ENCODE results near the gene SHROOM4. TPM values are rescaled to one million over a fixed set of nuclear protein-coding genes. Genes with fewer than 3 reads are reported as not detected.

Gene SHROOM4, protein sequence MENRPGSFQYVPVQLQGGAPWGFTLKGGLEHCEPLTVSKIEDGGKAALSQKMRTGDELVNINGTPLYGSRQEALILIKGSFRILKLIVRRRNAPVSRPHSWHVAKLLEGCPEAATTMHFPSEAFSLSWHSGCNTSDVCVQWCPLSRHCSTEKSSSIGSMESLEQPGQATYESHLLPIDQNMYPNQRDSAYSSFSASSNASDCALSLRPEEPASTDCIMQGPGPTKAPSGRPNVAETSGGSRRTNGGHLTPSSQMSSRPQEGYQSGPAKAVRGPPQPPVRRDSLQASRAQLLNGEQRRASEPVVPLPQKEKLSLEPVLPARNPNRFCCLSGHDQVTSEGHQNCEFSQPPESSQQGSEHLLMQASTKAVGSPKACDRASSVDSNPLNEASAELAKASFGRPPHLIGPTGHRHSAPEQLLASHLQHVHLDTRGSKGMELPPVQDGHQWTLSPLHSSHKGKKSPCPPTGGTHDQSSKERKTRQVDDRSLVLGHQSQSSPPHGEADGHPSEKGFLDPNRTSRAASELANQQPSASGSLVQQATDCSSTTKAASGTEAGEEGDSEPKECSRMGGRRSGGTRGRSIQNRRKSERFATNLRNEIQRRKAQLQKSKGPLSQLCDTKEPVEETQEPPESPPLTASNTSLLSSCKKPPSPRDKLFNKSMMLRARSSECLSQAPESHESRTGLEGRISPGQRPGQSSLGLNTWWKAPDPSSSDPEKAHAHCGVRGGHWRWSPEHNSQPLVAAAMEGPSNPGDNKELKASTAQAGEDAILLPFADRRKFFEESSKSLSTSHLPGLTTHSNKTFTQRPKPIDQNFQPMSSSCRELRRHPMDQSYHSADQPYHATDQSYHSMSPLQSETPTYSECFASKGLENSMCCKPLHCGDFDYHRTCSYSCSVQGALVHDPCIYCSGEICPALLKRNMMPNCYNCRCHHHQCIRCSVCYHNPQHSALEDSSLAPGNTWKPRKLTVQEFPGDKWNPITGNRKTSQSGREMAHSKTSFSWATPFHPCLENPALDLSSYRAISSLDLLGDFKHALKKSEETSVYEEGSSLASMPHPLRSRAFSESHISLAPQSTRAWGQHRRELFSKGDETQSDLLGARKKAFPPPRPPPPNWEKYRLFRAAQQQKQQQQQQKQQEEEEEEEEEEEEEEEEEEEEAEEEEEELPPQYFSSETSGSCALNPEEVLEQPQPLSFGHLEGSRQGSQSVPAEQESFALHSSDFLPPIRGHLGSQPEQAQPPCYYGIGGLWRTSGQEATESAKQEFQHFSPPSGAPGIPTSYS (N-terminal part only)
- not detected for total RNA-seq

DNA sequence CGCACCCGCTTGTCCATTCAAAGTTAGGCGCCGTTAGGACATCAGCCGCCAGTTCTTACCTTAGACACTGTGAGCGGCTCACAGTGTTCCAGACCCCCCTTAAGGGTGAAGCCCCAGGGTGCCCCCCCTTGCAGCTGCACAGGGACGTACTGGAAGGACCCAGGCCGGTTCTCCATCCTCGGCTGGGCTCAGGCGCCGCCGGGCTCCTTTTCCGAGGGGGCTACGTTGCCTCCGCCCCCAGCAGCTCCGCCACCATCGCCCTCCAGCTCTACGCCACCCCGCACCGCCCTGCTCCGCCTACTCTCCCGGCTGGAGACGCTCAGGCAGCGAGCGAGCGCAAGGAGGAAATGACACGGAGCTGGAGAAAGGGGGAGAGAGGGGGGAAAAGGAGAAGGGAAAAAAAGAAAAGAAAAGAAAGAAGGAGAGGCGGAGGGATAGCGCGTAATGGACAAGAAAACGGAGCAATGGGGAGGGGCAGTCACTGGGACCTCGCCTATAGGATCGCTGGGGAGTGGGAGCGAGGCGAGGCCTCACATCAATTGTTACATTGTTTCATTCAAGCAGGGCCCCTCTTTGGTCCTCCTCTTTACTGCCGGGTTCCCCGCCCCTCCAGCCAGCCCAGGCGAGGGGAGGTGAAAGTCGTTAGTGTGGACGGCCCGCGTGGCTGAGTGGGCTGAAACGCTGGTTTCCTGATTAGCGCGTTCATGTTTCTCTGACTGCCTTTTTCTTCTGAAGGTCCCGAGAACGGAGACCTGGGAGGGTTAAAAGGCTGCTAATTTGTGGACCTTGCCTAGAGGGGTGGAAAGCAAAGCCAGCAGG, at the start of gene SHROOM4:
Gene SHROOM4 (minus strand): TSS at position 352 of the 819 bp plus-strand sequence. CDS start 176 bp downstream, at position 176.
- Mint-ChIP-seq H3K27me3 (peaks cover 36% of the 10 kb centered on the region), H3K36me3 (ENCODE audit: low read depth) (no peaks in the 10 kb centered on the region), H3K27ac (no peak within 1 kb of the TSS), H3K9me3 (no peaks in the 10 kb centered on the region), H3K4me1 (no peaks in the 10 kb centered on the region), H3K4me3 (no peak within 1 kb of the TSS)
- ChIA-PET CTCF (interaction anchor here (0.6 kb wide), 1 partner anchor 179 kb away, joined by 3 read pairs; no protein-coding TSS in a partner anchor), POLR2A (no interaction called here)
- no peak for DNase-seq

DNA sequence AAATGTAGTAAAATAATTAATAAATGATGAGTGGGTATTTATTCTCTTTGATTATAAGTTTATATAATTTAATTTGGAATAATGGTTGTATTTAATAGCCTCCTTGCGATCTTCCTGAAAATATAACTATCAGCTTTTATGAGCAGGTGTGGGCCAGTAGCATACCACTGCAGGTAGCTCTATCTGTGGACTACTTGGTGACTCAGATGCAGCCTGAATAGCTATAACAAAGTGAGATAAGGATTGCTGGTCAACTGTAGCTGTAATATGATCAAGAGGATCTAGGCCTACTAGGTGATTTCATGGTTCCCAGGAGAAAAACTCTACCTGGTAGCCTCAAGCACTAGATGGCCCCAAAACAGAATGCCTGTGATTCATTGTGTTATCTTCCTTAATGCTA, 49.5 kb upstream of the SHROOM4 start:
- no peaks in the 10 kb centered on the region for H3K4me1 Mint-ChIP-seq

DNA sequence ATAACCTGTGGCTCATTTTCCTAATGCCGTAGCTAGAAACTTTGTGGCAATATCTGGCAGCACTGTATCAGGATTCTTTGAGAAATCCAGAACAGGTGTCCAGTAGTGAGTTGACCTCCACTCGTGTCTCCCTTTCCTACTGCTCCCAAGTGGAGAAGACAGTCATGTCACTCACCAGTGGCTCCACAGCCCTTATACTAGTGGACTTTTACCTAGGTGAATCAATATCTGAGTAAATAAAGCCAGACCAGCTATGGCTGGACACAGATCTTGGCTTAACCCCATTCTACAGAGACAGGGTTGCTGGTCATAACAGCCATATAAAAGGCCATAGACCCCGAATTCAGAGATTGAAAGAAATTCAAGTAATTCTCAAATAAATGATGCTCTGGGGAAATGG, 46.5 kb upstream of the SHROOM4 start:
- no peaks in the 10 kb centered on the region for H3K36me3 Mint-ChIP-seq (ENCODE audit: low read depth)
- no peak for DNase-seq
- no peak overlapping the region for H3K27ac Mint-ChIP-seq
- no peaks in the 10 kb centered on the region for H3K4me1 Mint-ChIP-seq
- ChIA-PET POLR2A (no interaction called here), CTCF (no interaction called here)
- H3K9me3 Mint-ChIP-seq: no peaks in the 10 kb centered on the region
- H3K27me3 Mint-ChIP-seq: peaks cover 3% of the 10 kb centered on the region
- H3K4me3 Mint-ChIP-seq: no peak overlapping the region

More for the DNA sequence above, 49.5 kb upstream of the SHROOM4 start:
- ChIA-PET POLR2A (no interaction called here), CTCF (no interaction called here)
- H3K27ac Mint-ChIP-seq: no peak overlapping the region
- DNase-seq: no peak
- no peaks in the 10 kb centered on the region for H3K36me3 Mint-ChIP-seq (ENCODE audit: low read depth)
- H3K27me3 Mint-ChIP-seq: no peaks in the 10 kb centered on the region
- no peaks in the 10 kb centered on the region for H3K9me3 Mint-ChIP-seq
- H3K4me3 Mint-ChIP-seq: no peak overlapping the region

DNA sequence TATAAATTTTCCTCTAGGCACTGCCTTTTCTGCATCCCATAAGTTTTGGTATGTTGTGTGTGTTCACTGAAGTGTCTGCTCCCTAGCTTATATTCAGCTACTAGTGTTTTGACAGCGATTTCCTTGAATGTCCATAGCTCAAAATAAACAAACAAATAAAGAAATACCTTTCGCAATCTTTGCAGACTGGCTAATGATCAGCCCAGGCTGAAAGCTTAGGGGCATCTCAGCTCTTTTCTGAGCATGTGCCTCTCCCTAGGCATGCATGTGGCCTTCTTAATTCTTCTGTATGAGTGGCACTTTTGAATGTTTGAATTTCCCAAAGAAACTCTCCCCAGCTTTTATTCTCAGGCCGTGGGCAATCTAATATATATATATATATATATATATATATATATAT, 44.6 kb upstream of the SHROOM4 start:
- H3K4me3 Mint-ChIP-seq: no peak overlapping the region
- no peaks in the 10 kb centered on the region for H3K4me1 Mint-ChIP-seq
- H3K9me3 Mint-ChIP-seq: no peaks in the 10 kb centered on the region
- ChIA-PET POLR2A (no interaction called here), CTCF (no interaction called here)
- no peaks in the 10 kb centered on the region for H3K36me3 Mint-ChIP-seq (ENCODE audit: low read depth)
- H3K27me3 Mint-ChIP-seq: peaks cover 3% of the 10 kb centered on the region
- H3K27ac Mint-ChIP-seq: no peak overlapping the region
- DNase-seq: no peak

DNA sequence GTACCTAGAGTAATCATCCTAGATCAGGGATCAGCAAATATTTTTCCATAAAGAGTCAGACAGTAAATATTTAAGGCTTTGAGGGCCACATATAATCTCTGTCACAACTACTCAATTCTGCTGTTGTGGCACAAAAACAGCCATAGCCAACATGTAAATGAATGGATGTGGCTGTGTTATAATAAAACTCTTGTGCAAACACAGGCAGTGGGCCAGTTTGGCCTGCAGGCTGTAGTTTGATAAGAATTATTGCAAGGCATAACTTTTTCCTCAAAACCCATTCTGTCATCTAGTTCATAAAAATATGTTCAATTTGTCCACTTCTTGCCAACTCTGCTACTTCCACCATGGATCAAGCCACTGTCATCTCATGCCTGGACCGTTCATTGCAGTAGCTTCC, 39.4 kb upstream of the SHROOM4 start:
- Mint-ChIP-seq H3K36me3 (ENCODE audit: low read depth) (no peaks in the 10 kb centered on the region), H3K4me3 (no peak overlapping the region), H3K4me1 (no peaks in the 10 kb centered on the region), H3K27ac (no peak overlapping the region), H3K9me3 (peaks cover 2% of the 10 kb centered on the region), H3K27me3 (peaks cover 3% of the 10 kb centered on the region)
- ChIA-PET CTCF (no interaction called here), POLR2A (no interaction called here)
- DNase-seq: no peak

DNA sequence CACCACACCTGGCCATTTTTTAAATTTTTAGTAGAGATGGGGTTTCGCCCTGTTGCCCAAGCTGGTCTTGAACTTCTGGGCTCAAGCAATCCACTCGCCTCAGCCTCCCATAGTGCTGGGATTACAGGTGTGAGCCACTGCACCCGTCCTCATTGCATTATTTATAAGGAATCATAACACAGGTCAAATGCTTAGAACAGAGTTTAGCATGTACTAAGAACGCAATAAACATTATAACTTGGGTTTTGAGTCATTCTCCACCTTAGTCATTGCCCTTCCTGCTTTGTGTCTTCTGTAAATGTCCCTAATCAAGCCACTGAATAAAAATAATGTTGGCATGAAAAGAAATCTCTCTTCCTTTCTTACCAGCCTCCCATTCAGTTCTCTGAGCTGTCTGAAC, 38.5 kb upstream of the SHROOM4 start:
- Mint-ChIP-seq H3K4me3 (no peak overlapping the region), H3K4me1 (no peaks in the 10 kb centered on the region), H3K27me3 (no peaks in the 10 kb centered on the region), H3K27ac (no peak overlapping the region), H3K9me3 (peaks cover 2% of the 10 kb centered on the region), H3K36me3 (ENCODE audit: low read depth) (no peaks in the 10 kb centered on the region)
- ChIA-PET CTCF (no interaction called here), POLR2A (no interaction called here)
- DNase-seq: no peak

DNA sequence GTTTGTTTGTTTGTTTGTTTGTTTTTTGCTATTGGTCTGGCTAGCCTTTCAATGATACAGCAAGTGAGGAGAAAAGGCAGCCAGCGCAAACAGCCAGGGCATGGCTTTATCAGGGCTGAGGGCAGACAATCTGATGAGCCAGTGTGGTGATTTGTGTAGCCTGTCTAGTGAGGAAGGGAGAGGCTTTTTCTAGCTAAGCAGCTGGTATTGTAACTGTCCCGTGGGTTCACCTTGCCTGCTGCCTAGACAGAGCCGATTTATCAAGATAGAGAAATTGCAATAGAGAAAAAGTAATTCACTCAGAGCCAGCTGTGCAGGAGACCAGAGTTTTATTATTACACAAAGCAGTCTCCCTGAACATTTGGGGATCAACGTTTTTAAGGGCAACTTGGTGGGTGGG, 28.2 kb upstream of the SHROOM4 start:
- Mint-ChIP-seq H3K9me3 (no peaks in the 10 kb centered on the region), H3K4me3 (no peak overlapping the region), H3K4me1 (no peaks in the 10 kb centered on the region), H3K27ac (no peak overlapping the region), H3K36me3 (ENCODE audit: low read depth) (no peaks in the 10 kb centered on the region), H3K27me3 (peaks cover 3% of the 10 kb centered on the region)
- POLR2A ChIA-PET: no interaction called here
- no peak for DNase-seq
- CTCF ChIA-PET: no interaction called here

DNA sequence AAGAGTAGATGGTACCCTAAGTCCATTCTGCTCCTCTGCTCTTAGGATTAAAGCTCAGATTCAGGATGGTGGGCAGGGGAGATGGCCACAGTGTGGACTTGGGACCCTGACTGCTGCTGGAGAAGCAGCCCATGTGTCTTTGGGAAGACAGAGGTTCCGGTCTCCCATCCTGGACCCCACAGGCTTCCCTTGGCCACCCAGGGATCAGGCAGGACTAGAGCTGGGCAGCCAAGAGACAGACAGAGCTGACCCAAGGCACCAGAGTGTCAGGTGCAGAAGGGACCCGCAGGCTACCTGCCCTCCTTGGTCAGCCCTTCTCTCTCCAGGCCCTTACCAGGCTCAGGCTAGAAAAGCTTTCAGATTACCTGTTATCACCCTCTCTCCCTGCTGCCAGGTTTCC, 25.7 kb upstream of the SHROOM4 start:
- Mint-ChIP-seq H3K27ac (no peak overlapping the region), H3K4me1 (no peaks in the 10 kb centered on the region), H3K4me3 (no peak overlapping the region), H3K36me3 (ENCODE audit: low read depth) (no peaks in the 10 kb centered on the region), H3K27me3 (peaks cover 3% of the 10 kb centered on the region), H3K9me3 (no peaks in the 10 kb centered on the region)
- POLR2A ChIA-PET: no interaction called here
- CTCF ChIA-PET: no interaction called here
- no peak for DNase-seq

DNA sequence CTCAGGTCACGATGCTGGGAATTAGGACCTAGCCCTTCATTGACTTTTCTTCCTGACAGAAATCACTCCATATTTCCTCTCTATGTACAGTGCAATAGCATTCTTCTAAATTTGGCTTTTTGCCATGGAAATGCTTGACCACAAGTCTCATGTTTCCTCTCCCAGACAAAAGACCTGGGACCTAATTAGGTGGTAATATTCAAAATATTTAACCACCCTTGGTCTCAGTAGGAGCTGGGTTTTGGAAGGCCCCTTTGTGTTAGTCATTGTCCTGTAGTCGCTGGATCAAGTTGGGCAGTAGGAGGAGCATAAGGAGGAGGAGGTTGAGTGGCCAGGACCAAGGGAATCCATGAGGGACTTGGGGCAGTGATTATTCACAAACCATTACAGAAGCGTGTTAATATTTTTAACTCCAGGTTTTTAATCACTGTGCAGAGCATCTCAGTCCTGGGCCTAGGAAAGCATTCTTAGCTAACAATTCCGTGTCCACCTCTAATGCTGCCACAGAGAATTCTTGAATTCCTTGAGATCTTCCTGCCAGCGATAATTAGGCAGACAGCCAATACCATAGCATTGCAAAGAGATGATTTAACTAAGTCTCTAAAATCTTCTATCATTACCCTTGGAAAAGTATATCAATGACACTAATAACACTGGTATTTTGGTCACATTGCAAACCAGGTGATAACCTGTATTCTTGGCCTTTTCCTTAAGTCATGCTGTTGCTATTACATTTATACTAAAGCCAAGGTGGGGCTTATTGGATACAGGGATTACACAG, 25.0 kb upstream of the SHROOM4 start:
- CTCF ChIA-PET: no interaction called here
- no peak overlapping the region for H3K4me3 Mint-ChIP-seq
- H3K9me3 Mint-ChIP-seq: no peaks in the 10 kb centered on the region
- H3K27me3 Mint-ChIP-seq: peaks cover 3% of the 10 kb centered on the region
- no peaks in the 10 kb centered on the region for H3K36me3 Mint-ChIP-seq (ENCODE audit: low read depth)
- no peaks in the 10 kb centered on the region for H3K4me1 Mint-ChIP-seq
- H3K27ac Mint-ChIP-seq: no peak overlapping the region
- POLR2A ChIA-PET: no interaction called here
- no peak for DNase-seq

DNA sequence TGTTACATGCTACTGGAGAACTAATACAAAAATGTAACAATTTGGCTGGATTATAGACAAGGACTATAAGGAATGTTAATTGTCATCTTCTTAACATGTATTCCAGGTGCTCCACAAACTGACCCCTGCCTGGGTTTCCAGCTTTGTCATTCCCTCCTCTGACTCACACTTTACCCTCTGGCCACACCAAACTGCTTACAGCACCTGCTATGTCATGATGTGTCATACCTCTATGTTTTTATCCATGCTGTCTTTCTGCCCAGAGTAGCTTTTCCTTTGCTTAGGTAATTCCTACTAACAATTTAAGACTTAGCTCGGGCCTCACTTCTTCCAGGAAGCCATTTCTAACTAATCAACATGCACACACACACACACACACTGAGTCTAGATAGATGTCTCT, 14.0 kb upstream of the SHROOM4 start:
- CTCF ChIA-PET: no interaction called here
- Mint-ChIP-seq H3K27me3 (no peaks in the 10 kb centered on the region), H3K27ac (no peak overlapping the region), H3K9me3 (no peaks in the 10 kb centered on the region), H3K4me3 (no peak overlapping the region), H3K36me3 (ENCODE audit: low read depth) (no peaks in the 10 kb centered on the region), H3K4me1 (no peaks in the 10 kb centered on the region)
- DNase-seq: no peak
- POLR2A ChIA-PET: no interaction called here

DNA sequence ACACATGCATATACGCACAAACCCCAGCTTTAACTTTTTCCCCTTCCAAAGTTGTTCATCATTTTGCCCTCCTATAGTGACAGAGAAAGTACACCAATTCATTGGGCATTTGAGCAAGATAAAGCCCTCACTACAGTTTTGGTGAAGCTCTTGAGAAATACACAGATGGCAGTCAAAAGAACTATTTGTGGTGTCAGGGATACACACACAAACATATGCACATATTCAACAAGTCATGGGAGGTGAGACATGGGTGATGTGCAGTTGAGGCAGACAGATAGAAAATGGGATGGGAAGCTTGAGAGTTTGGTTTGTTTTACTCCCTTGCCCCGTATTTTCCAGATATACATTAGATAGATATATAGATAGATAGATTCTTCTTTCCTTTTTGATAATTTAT, 11.8 kb upstream of the SHROOM4 start:
- no peaks in the 10 kb centered on the region for H3K9me3 Mint-ChIP-seq
- no peak overlapping the region for H3K4me3 Mint-ChIP-seq
- DNase-seq: no peak
- no peaks in the 10 kb centered on the region for H3K27me3 Mint-ChIP-seq
- ChIA-PET CTCF (no interaction called here), POLR2A (no interaction called here)
- H3K36me3 Mint-ChIP-seq (ENCODE audit: low read depth): no peaks in the 10 kb centered on the region
- H3K4me1 Mint-ChIP-seq: no peaks in the 10 kb centered on the region
- no peak overlapping the region for H3K27ac Mint-ChIP-seq

DNA sequence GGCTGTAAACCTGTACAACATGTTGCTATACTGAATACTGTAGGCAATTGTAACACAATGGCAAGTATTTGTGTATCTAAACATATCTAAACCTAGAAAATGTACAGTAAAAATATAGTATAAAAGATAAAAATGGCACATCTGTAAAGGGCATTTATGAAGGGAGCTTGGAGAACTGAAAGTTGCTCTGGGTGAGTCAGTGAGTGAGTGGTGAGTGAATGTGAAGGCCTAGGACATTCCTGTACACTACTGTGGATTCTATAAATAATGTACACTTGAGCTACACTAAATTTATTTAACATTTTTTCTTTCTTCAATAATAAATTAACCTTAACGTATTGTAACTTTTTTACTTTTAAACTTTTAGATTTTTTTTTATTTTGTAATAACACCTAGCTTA, 5.0 kb upstream of the SHROOM4 start:
- POLR2A ChIA-PET: interaction anchor here (0.6 kb wide), 1 partner anchor 16 kb away, joined by 3 read pairs; no protein-coding TSS in a partner anchor
- CTCF ChIA-PET: no interaction called here
- H3K4me1 Mint-ChIP-seq: no peaks in the 10 kb centered on the region
- H3K36me3 Mint-ChIP-seq (ENCODE audit: low read depth): no peaks in the 10 kb centered on the region
- H3K4me3 Mint-ChIP-seq: no peak overlapping the region
- no peaks in the 10 kb centered on the region for H3K9me3 Mint-ChIP-seq
- H3K27me3 Mint-ChIP-seq: peaks cover 21% of the 10 kb centered on the region
- no peak for DNase-seq
- H3K27ac Mint-ChIP-seq: no peak overlapping the region
